Gastroesophageal sphincter (tissue), 4 donors: ENCODE data around the gene ACBD5. TPM values are rescaled to one million over a fixed set of nuclear protein-coding genes. Genes with fewer than 3 reads are reported as not detected.

Source experiments
- ATAC-seq: fragments of 150-250 bp; one replicate; pipeline ENCODE4 v1.9.1; 2016; ENCODE audit warnings: mild to moderate bottlenecking, moderate library complexity
- H3K27ac ChIP-seq, 4 donors: fragments of 200-600 bp; sonication (generic) in 3 of 4; 1 replicate in 3 of 4; 2 replicates in 1 of 4; pipeline ENCODE4 v1.5.1; 2016 to 2019
- H3K27me3 ChIP-seq: fragments of 200-600 bp; sonication (generic); one replicate; pipeline ENCODE4 v1.5.1; 2019
- H3K36me3 ChIP-seq, 2 donors: fragments of 200-600 bp; sonication (generic); one replicate each; pipeline ENCODE4 v1.5.1; 2019; ENCODE audit warnings: control low read depth in 1 of 2
- H3K4me1 ChIP-seq, 3 donors: fragments of 200-600 bp; sonication (generic); 1 replicate in 2 of 3; 2 replicates in 1 of 3; pipeline ENCODE4 v1.5.1; 2016 to 2019; ENCODE audit warnings: control low read depth in 2 of 3
- H3K4me3 ChIP-seq, 2 donors: fragments of 200-600 bp; sonication (generic); one replicate each; pipeline ENCODE4 v1.5.1; 2019; ENCODE audit warnings: mild to moderate bottlenecking in 1 of 2, moderate library complexity in 1 of 2
- H3K9me3 ChIP-seq, 3 donors: fragments of 200-600 bp; sonication (generic); one replicate each; pipeline ENCODE4 v1.5.1; 2017 to 2019; ENCODE audit warnings: control low read depth in 2 of 3
- EP300 ChIP-seq: sonication (generic); formaldehyde crosslinking; IDR thresholded peaks from one replicate; pipeline ENCODE4 v1.6.1; 2017; ENCODE audit warnings: antibody characterized with exemption, mild to moderate bottlenecking
- POLR2A ChIP-seq, 2 donors: fragments of 450-650 bp; IDR thresholded peaks; one replicate each; pipeline ENCODE4 v1.6.1; 2017; ENCODE audit warnings: antibody characterized with exemption in 2 of 2, mild to moderate bottlenecking in 2 of 2, moderate library complexity in 1 of 2
- POLR2AphosphoS5 ChIP-seq: sonication (generic); formaldehyde crosslinking; IDR thresholded peaks from one replicate; pipeline ENCODE4 v1.6.1; 2017; ENCODE audit warnings: antibody characterized with exemption
- WGBS, 2 donors: methylation state at CpG; one replicate each; pipeline ENCODE4 v1.1.5; 2018; ENCODE audit warnings: low coverage in 1 of 2; 5-methylcytosine and 5-hydroxymethylcytosine counted together
- total RNA-seq, 4 donors: library from RNA; depleted of rRNA; stranded (reverse); fragments of >200 nt; gene quantifications; one replicate each; pipeline ENCODE4 v1.1.0, GENCODE V29; 2016
- TF ChIP-seq, protein P1 (sequence below), 4 experiments: fragments of 200-600 bp in 2 of 4; fragments of 450-650 bp in 2 of 4; sonication (generic) in 1 of 4; IDR thresholded peaks; one replicate each; pipeline ENCODE4 v1.5.1; 2017 to 2019; ENCODE audit warnings: antibody characterized with exemption in 4 of 4, mild to moderate bottlenecking in 2 of 4, moderate library complexity in 2 of 4

The ACBD5 gene
- total RNA-seq, 4 donors from 2014 or later, result 14.9 to 34.0 (median 20.2) TPM

DNA sequence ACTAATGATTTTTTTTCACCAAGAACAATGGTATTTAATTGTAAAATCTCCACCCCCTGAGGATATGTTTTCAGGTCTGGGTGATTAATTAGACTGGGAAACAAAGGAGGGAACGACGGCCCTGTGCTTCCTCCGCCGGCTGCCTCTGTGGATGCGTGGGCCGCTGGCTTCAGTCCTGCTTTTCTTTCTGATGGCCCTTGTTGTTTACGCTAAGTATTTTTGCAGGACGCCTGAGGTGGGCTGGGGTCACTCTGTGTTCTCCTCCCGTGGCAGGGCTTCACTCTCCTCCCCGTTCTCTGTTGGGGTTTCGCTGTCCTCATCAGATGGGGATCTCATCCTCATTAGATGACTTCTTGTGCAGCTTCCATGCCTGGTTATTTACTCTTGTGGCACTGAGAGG, 5.2 kb upstream of the ACBD5 start:
- WGBS, 2 donors, result 51 to 69% methylated on average over 9 of the region's 11 CpGs
- no peaks in the 10 kb centered on the region for H3K27me3 ChIP-seq
- no peaks in the 10 kb centered on the region for H3K36me3 ChIP-seq
- no peak overlapping the region for H3K4me3 ChIP-seq
- no peak for ATAC-seq
- peaks cover 0 to 17% (median 11%) of the 10 kb centered on the region in 3 donors for H3K4me1 ChIP-seq
- no peak overlapping the region for H3K27ac ChIP-seq
- no peak for TF ChIP-seq EP300
- TF ChIP-seq POLR2AphosphoS5, result no peak
- TF ChIP-seq POLR2A (IDR thresholded peaks at IDR 0.05), result no peak
- TF ChIP-seq, protein P1, sequence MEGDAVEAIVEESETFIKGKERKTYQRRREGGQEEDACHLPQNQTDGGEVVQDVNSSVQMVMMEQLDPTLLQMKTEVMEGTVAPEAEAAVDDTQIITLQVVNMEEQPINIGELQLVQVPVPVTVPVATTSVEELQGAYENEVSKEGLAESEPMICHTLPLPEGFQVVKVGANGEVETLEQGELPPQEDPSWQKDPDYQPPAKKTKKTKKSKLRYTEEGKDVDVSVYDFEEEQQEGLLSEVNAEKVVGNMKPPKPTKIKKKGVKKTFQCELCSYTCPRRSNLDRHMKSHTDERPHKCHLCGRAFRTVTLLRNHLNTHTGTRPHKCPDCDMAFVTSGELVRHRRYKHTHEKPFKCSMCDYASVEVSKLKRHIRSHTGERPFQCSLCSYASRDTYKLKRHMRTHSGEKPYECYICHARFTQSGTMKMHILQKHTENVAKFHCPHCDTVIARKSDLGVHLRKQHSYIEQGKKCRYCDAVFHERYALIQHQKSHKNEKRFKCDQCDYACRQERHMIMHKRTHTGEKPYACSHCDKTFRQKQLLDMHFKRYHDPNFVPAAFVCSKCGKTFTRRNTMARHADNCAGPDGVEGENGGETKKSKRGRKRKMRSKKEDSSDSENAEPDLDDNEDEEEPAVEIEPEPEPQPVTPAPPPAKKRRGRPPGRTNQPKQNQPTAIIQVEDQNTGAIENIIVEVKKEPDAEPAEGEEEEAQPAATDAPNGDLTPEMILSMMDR (IDR thresholded peaks at IDR 0.05), result no peak
- H3K9me3 ChIP-seq, result no peaks in the 10 kb centered on the region

DNA sequence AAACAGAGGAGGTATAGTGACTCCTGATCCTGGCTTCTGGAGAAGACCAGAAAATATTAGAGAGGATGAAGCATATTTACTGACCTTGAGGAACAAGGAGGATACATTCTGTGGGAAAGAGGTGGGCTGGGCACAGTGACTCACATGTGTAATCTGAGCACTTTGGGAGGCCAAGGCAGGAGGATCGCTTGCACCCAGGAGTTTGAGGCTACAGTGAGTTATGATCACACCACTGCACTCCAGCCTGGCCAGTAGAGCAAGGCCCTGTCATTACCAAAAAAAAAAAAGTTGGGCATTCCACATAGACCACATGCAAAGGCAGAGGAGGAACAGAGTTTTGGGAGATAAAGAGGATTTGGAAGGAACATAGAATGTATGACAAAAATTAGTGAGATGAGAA, 4.4 kb upstream of the ACBD5 start:
- H3K27me3 ChIP-seq, result no peaks in the 10 kb centered on the region
- H3K4me1 ChIP-seq, result peaks cover 0 to 17% (median 11%) of the 10 kb centered on the region in 3 donors
- H3K27ac ChIP-seq, result no peak overlapping the region
- H3K4me3 ChIP-seq, result no peak overlapping the region
- H3K36me3 ChIP-seq, result no peaks in the 10 kb centered on the region
- 83% methylated on average over 1 of the region's 1 CpG; no CpG with 5 or more reads in 1 of the 2 donors for WGBS, 2 donors
- ATAC-seq, result no peak
- no peaks in the 10 kb centered on the region for H3K9me3 ChIP-seq
- no peak for TF ChIP-seq POLR2A (IDR thresholded peaks at IDR 0.05)
- TF ChIP-seq, protein P1 (IDR thresholded peaks at IDR 0.05), result no peak
- no peak for TF ChIP-seq EP300
- TF ChIP-seq POLR2AphosphoS5, result no peak

DNA sequence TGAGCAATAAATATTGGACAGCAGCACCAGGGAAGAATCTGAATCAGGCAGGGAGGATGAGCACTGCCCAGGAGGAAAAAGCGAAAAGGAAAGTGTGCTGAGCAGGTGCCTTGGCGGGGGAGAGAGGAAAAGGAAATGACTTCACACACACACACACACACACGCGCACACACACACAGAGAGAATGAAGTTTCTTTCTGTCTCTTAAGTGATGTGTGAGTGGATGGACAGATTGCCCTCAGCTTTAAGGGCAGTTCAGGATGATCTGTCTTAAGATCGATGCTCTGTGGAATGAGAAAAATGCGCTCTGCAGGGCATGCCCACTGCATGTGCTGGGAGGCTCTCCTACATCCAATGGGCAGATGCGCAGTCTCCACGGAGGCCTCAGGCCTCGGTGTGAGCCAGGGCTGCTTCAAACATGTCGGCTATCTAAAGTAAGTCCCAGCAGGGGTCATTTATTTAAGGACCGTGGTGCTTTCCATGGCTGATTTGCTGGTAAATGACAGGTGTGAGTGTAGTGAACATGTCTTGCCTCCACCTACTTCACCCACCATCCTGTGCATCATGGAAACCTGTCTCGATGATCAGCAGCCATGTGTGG, 2.5 kb upstream of the ACBD5 start:
- Histone ChIP-seq H3K36me3 (no peaks in the 10 kb centered on the region), H3K27ac (peak overlapping the region; percentile 88 to 99 (median 93)), H3K9me3 (no peaks in the 10 kb centered on the region), H3K27me3 (no peaks in the 10 kb centered on the region), H3K4me3 (peak overlapping the region; percentile 47 to 78), H3K4me1 (peaks cover 0 to 35% (median 11%) of the 10 kb centered on the region in 3 donors)
- WGBS, 2 donors, result 7 to 20% methylated on average over 5 of the region's 12 CpGs
- TF ChIP-seq POLR2AphosphoS5 (peak; percentile 53), POLR2A (IDR thresholded peaks at IDR 0.05) (peak in 1 of 2 donors; percentile 40), EP300 (no peak)
- ATAC-seq, result no peak

DNA sequence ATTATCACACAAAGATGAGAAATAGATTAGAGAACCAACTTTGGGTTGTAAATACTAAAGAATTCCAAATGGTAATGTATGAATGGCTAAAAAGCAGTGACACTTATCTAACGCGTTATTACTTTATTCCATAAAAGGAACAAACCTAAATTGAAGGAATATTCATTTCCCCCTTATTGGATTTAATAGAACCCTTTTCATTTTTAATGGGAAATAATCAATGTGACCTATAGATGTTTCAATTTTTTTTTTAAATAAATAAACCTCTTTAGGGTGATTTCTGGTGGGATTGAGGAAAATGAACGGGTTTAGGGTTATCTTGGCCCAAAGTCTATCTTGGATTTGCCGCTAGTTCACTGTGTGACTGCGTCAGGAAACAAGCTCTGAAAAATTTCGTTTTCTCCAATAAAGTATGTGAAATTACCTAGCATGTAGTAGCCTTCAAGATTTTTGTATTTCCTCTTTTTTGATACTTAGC, 1.9 kb upstream of the ACBD5 start:
- TF ChIP-seq EP300 (no peak), POLR2A (IDR thresholded peaks at IDR 0.05) (no peak), POLR2AphosphoS5 (no peak)
- TF ChIP-seq, protein P1 (IDR thresholded peaks at IDR 0.05), result no peak

DNA sequence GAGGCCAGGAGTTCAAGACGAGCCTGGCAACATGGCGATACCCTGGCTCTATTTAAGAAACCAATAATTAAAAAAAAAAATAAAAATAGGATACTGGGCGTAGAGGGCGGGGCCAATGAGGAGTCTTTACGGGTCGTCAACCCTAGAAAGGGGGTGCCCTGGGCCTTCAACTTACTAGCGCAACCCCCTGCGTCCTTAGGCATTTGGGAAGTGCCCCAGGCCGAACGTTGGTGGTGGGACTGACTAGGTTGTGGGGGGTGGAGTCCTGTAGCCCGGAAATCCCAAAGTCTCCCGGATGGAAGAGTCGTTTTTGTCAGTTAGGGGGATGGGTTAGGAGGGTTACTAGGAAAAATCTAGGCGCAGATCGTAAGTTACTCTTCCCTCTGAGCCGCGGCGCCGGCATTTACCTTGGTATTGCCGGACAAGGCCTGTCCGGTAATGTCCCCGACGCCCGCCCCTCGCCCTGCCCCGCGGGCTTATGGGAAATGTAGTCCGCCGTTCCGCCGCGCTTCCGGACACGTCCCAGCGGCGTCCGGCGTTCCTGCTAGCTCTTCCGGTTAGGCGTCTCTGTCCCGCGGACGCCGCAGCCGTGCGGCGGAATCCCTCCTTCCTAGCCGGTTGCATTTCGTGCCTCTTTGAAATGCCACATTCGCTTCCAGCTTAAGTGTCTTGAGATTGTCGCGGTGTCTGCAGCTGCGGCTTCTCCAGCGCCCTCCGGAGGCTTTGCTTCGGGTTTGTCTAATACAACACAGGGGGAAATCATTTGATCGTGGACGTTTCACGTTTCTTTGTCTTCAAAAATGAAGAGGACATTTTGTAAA, 1.3 kb upstream of the ACBD5 start:
- TF ChIP-seq, protein P1 (IDR thresholded peaks at IDR 0.05), result peak in 3 of 4 experiments; percentile 49 to 59 (median 53)
- TF ChIP-seq POLR2AphosphoS5 (peak; percentile 93), EP300 (no peak), POLR2A (IDR thresholded peaks at IDR 0.05) (peak; percentile 82 to 91)
- no peaks in the 10 kb centered on the region for H3K36me3 ChIP-seq
- peaks cover 0 to 47% (median 11%) of the 10 kb centered on the region in 3 donors for H3K4me1 ChIP-seq
- H3K27ac ChIP-seq, result peak overlapping the region; percentile 88 to 99 (median 93)
- peak overlapping the region; percentile 47 to 78 for H3K4me3 ChIP-seq
- no peaks in the 10 kb centered on the region for H3K27me3 ChIP-seq
- H3K9me3 ChIP-seq, result no peaks in the 10 kb centered on the region
- ATAC-seq, result peak; percentile 93
- 1 to 7% methylated on average over 8 to 33 of the region's 59 CpGs for WGBS, 2 donors

More for the DNA sequence above, 1.9 kb upstream of the ACBD5 start:
- 0 to 1% methylated on average over 4 to 6 of the region's 6 CpGs for whole genome bisulfite sequencing, 2 donors
- H3K27ac ChIP-seq, result peak overlapping the region; percentile 88 to 99 (median 93)
- H3K4me3 ChIP-seq, result peak overlapping the region; percentile 47 to 78
- no peaks in the 10 kb centered on the region for H3K36me3 ChIP-seq
- H3K9me3 ChIP-seq, result no peaks in the 10 kb centered on the region
- H3K4me1 ChIP-seq, result peaks cover 0 to 41% (median 11%) of the 10 kb centered on the region in 3 donors
- no peak for ATAC-seq
- no peaks in the 10 kb centered on the region for H3K27me3 ChIP-seq
